Natural killer cell (primary cell): ENCODE results near the gene TUBE1. TPM values are rescaled to one million over a fixed set of nuclear protein-coding genes. Genes with fewer than 3 reads are reported as not detected.

Source experiments
- ATAC-seq, 3 donors: fragments of 150-1000 bp in 2 of 3; fragments of 200-7000 bp in 1 of 3; cut with Tn5 transposase; 1 replicate in 1 of 3; 2 replicates in 2 of 3; pipeline ENCODE4 v1.10.0; 2021; ENCODE audit warnings: mild to moderate bottlenecking in 2 of 3, moderate library complexity in 2 of 3
- DNase-seq, 2 donors: peaks; one replicate each; pipeline versions ENCODE4 v3.0.0 to v3.0.0-alpha.2; 2013 to 2021; ENCODE audit warnings: mixed read lengths in 1 of 2
- H3K27ac ChIP-seq: one replicate; pipeline ENCODE4 v1.5.1; 2013; ENCODE audit warnings: mild to moderate bottlenecking, low read length
- H3K27me3 ChIP-seq: one replicate; pipeline ENCODE4 v1.6.1; 2013; ENCODE audit warnings: low read length; ENCODE audit not compliant: control insufficient read depth, insufficient read depth
- H3K36me3 ChIP-seq: one replicate; pipeline ENCODE4 v1.6.1; 2013; ENCODE audit warnings: low read length; ENCODE audit not compliant: control insufficient read depth, insufficient read depth
- H3K4me1 ChIP-seq: one replicate; pipeline ENCODE4 v1.6.1; 2013; ENCODE audit warnings: low read length; ENCODE audit not compliant: control insufficient read depth, insufficient read depth
- H3K4me3 ChIP-seq: one replicate; pipeline ENCODE4 v1.5.1; 2013; ENCODE audit warnings: low read length
- H3K9me3 ChIP-seq: one replicate; pipeline ENCODE4 v1.6.1; 2013; ENCODE audit warnings: low read length; ENCODE audit not compliant: control insufficient read depth, insufficient read depth
- H3K27ac Mint-ChIP-seq, 2 donors: one replicate each; pipeline ENCODE4 v1.8.0; 2022; ENCODE audit warnings: mild to moderate bottlenecking in 2 of 2, mixed read lengths in 2 of 2, moderate library complexity in 1 of 2
- H3K27me3 Mint-ChIP-seq, 2 donors: one replicate each; pipeline ENCODE4 v1.8.0; 2022; ENCODE audit warnings: low read depth in 2 of 2, mixed read lengths in 2 of 2
- H3K36me3 Mint-ChIP-seq: one replicate; pipeline ENCODE4 v1.8.0; 2022; ENCODE audit warnings: mixed read lengths
- H3K4me1 Mint-ChIP-seq, 2 donors: one replicate each; pipeline ENCODE4 v1.8.0; 2022; ENCODE audit warnings: mixed read lengths in 2 of 2
- H3K4me3 Mint-ChIP-seq: one replicate; pipeline ENCODE4 v1.8.0; 2022; ENCODE audit warnings: mild to moderate bottlenecking, moderate library complexity, mixed read lengths
- H3K9me3 Mint-ChIP-seq, 2 donors: one replicate each; pipeline ENCODE4 v1.8.0; 2022; ENCODE audit warnings: mixed read lengths in 2 of 2
- WGBS: methylation state at CpG from one replicate; pipeline ENCODE4 v1.1.7; 2013; ENCODE audit warnings: missing lambda C conversion rate; ENCODE audit not compliant: insufficient coverage; 5-methylcytosine and 5-hydroxymethylcytosine counted together
- intact Hi-C: fragments of 100-400 bp; cut with micrococcal nuclease; formaldehyde crosslinking; loops from one replicate; pipeline ENCODE4 v1.14.2; 2022
- total RNA-seq, 4 donors: library from RNA; stranded (reverse); fragments of 120-200 nt in 1 of 4; gene quantifications; one replicate each; pipeline versions ENCODE4 v1.2.3 to v1.2.4, GENCODE V29; 2013 to 2022
- TF ChIP-seq, protein P1 (sequence below): fragments of 200-600 bp; IDR thresholded peaks from one replicate; pipeline ENCODE4 v1.8.0; 2022; ENCODE audit warnings: antibody characterized with exemption

TUBE1 gene
- total RNA-seq, 3 donors from 2014 or later (not counting 1 experiment from before 2014, with no cell fraction given): 15.6 to 31.2 (median 23.7) TPM

DNA sequence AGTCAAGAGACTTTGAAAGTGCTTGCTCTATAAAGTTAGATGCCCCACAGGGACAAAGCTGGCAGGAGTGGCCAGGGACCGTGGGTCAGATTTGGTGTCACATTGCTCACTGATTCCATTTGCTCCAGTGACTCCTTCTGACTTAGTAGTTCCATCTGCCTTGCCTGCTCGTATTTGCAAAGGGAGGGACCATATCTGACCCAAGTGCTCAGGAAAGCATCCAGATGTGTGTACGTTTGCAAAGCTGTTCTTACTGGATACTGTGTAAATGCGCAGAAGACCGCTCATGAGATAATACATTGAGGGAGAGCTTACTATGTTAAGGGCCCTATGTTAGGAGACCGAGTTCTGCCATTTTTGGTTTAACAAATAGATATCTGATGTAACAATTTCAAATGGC lies 54.6 kb downstream of the TUBE1 start:
- Histone ChIP-seq H3K4me3 (no peak overlapping the region), H3K36me3 (no peaks in the 10 kb centered on the region), H3K4me1 (peaks cover 13% of the 10 kb centered on the region), H3K27ac (no peak overlapping the region), H3K27me3 (no peaks in the 10 kb centered on the region), H3K9me3 (no peaks in the 10 kb centered on the region)
- Mint-ChIP-seq H3K36me3 (no peaks in the 10 kb centered on the region), H3K27ac (no peak overlapping the region), H3K27me3 (peaks cover 0 to 12% of the 10 kb centered on the region in 2 donors), H3K9me3 (no peaks in the 10 kb centered on the region), H3K4me1 (peaks cover 19 to 23% of the 10 kb centered on the region in 2 donors), H3K4me3 (no peak overlapping the region)
- WGBS: 87% methylated on average over 6 of the region's 6 CpGs
- intact Hi-C loops: no loop called here
- TF ChIP-seq, protein P1, sequence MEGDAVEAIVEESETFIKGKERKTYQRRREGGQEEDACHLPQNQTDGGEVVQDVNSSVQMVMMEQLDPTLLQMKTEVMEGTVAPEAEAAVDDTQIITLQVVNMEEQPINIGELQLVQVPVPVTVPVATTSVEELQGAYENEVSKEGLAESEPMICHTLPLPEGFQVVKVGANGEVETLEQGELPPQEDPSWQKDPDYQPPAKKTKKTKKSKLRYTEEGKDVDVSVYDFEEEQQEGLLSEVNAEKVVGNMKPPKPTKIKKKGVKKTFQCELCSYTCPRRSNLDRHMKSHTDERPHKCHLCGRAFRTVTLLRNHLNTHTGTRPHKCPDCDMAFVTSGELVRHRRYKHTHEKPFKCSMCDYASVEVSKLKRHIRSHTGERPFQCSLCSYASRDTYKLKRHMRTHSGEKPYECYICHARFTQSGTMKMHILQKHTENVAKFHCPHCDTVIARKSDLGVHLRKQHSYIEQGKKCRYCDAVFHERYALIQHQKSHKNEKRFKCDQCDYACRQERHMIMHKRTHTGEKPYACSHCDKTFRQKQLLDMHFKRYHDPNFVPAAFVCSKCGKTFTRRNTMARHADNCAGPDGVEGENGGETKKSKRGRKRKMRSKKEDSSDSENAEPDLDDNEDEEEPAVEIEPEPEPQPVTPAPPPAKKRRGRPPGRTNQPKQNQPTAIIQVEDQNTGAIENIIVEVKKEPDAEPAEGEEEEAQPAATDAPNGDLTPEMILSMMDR: no peak
- ATAC-seq (no peak), DNase-seq (no peak)

DNA sequence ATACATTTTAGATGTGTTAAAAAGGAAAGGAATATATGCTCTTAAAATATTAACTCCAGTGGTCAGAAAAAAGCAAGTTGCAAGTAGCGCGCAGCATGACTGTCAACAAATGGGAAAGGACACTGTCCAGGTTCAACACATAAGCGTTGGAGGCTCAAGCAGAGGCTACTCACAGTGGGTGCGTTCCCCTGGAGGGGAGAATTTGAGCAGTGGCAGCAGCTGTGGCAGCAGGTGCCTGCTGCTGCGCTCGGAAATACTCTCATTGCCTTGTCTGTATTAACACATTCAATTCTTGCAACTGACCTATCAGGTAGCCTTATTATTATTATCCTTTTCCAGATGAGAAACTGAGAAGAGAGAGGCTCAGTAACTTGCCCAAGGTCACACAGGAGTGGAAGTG lies 55.3 kb downstream of the TUBE1 start:
- Mint-ChIP-seq H3K36me3 (no peaks in the 10 kb centered on the region), H3K4me3 (no peak overlapping the region), H3K27me3 (peaks cover 0 to 12% of the 10 kb centered on the region in 2 donors), H3K27ac (no peak overlapping the region), H3K4me1 (peaks cover 27 to 30% of the 10 kb centered on the region in 2 donors), H3K9me3 (no peaks in the 10 kb centered on the region)
- H3K27me3 ChIP-seq: no peaks in the 10 kb centered on the region
- no peak for ATAC-seq
- no peaks in the 10 kb centered on the region for H3K9me3 ChIP-seq
- no peak for DNase-seq
- H3K27ac ChIP-seq: no peak overlapping the region
- intact Hi-C loops: no loop called here
- no peaks in the 10 kb centered on the region for H3K36me3 ChIP-seq
- H3K4me1 ChIP-seq: peaks cover 19% of the 10 kb centered on the region
- no peak overlapping the region for H3K4me3 ChIP-seq
- 97% methylated on average over 5 of the region's 6 CpGs for whole genome bisulfite sequencing
- TF ChIP-seq, protein P1: no peak

DNA sequence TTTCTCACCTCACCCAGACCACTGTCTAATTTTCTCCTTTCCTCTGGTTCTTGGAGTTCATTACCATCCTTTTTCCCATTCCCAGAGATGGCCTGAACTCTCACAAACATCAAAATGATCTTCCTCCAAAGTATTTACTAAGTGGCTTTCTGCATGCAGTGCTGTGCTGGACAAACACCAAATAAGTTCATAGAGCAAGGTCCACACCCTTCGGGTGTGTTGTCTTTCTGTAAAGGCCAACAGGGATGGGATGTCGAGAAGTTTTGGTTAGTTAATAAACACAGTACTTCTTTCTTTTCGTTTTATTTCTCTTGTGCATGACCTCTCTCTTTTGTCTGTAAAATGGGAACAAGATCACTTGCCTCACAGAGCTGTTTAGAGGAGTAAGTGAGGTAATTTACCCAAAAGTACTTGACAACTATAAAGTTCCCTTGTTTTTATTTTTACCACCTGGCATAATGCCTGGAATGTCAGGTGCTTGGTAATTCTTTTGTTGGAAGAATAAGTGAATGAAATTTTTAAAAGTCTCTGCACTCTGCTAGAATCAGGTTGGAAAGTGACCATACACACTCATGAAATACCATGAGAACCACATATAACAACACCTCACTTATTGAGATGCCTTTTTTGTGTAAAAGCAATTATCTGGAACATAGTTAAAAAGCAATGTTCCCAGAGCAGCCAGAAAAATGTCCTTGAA lies 56.2 kb downstream of the TUBE1 start:
- H3K4me1 Mint-ChIP-seq: peaks cover 27 to 37% of the 10 kb centered on the region in 2 donors
- TF ChIP-seq, protein P1: no peak
- H3K27me3 Mint-ChIP-seq: peaks cover 0 to 12% of the 10 kb centered on the region in 2 donors
- H3K27me3 ChIP-seq: no peaks in the 10 kb centered on the region
- H3K9me3 ChIP-seq: no peaks in the 10 kb centered on the region
- 86% methylated on average over 2 of the region's 3 CpGs for WGBS
- H3K4me1 ChIP-seq: peaks cover 24% of the 10 kb centered on the region
- H3K27ac ChIP-seq: no peak overlapping the region
- no peak for ATAC-seq
- intact Hi-C loops: no loop called here
- H3K36me3 Mint-ChIP-seq: no peaks in the 10 kb centered on the region
- no peaks in the 10 kb centered on the region for H3K36me3 ChIP-seq
- no peak overlapping the region for H3K27ac Mint-ChIP-seq
- H3K4me3 Mint-ChIP-seq: no peak overlapping the region
- no peak for DNase-seq
- H3K4me3 ChIP-seq: no peak overlapping the region
- no peaks in the 10 kb centered on the region for H3K9me3 Mint-ChIP-seq
